ENCODE measurements around the gene EFCAB12. TPM values are rescaled to one million over a fixed set of nuclear protein-coding genes. Genes with fewer than 3 reads are reported as not detected.

Gene EFCAB12
- total RNA-seq, 1 experiment from 2014 or later: 0.71 TPM

DNA sequence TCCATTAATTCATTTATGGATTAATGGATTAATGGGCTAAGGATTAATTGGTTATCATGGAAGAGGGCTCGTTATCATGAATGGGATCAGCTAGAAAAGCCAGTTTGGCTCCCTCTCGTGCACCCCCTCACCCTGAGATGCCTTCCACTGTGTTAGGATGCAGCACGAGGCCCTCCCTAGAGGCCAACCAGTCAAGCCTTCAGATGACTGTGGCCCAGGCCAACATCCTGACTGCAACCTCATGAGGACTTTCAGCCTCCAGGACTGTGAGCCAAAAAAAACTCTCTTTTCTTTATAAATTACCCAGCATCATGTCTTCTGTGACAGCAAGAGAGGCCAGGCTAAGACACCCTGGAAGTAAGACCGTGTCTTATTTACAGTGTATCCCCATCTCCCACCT lies 9.0 kb downstream of the EFCAB12 start:
- Histone ChIP-seq H3K27ac (ENCODE audit: low read depth, low read length, poor library complexity, severe bottlenecking) (no peak overlapping the region), H3K36me3 (ENCODE audit: insufficient read depth, low read length, poor library complexity, severe bottlenecking) (no peaks in the 10 kb centered on the region), H3K27me3 (replicated peaks; ENCODE audit: insufficient read depth, low read depth, low read length, poor library complexity) (no peaks in the 10 kb centered on the region), H3K9me3 (ENCODE audit: low read depth, low read length, poor library complexity, severe bottlenecking) (no peaks in the 10 kb centered on the region), H3K4me3 (ENCODE audit: low read depth, low read length, poor library complexity, severe bottlenecking) (no peak overlapping the region), H3K4me1 (ENCODE audit: insufficient read depth, low read length, poor library complexity, severe bottlenecking) (no peaks in the 10 kb centered on the region)
- no peak for DNase-seq (ENCODE audit: low spot score)
- intact Hi-C loops (cut with micrococcal nuclease; ENCODE audit: unreplicated experiment): no loop called here
- TF ChIP-seq EZH2 (IDR thresholded peaks at IDR 0.05; ENCODE audit: borderline replicate concordance, low read depth, low read length, poor library complexity, severe bottlenecking): no peak
- TF ChIP-seq, protein P1, sequence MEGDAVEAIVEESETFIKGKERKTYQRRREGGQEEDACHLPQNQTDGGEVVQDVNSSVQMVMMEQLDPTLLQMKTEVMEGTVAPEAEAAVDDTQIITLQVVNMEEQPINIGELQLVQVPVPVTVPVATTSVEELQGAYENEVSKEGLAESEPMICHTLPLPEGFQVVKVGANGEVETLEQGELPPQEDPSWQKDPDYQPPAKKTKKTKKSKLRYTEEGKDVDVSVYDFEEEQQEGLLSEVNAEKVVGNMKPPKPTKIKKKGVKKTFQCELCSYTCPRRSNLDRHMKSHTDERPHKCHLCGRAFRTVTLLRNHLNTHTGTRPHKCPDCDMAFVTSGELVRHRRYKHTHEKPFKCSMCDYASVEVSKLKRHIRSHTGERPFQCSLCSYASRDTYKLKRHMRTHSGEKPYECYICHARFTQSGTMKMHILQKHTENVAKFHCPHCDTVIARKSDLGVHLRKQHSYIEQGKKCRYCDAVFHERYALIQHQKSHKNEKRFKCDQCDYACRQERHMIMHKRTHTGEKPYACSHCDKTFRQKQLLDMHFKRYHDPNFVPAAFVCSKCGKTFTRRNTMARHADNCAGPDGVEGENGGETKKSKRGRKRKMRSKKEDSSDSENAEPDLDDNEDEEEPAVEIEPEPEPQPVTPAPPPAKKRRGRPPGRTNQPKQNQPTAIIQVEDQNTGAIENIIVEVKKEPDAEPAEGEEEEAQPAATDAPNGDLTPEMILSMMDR (conservative IDR thresholded peaks at IDR 0.05; ENCODE audit: low read depth, low read length): no peak
- ChIA-PET POLR2A (ENCODE audit: low non-redundant PET) (no interaction called here), CTCF (no interaction called here)
- BruUV-seq (replicated peaks): no TSS peak

DNA sequence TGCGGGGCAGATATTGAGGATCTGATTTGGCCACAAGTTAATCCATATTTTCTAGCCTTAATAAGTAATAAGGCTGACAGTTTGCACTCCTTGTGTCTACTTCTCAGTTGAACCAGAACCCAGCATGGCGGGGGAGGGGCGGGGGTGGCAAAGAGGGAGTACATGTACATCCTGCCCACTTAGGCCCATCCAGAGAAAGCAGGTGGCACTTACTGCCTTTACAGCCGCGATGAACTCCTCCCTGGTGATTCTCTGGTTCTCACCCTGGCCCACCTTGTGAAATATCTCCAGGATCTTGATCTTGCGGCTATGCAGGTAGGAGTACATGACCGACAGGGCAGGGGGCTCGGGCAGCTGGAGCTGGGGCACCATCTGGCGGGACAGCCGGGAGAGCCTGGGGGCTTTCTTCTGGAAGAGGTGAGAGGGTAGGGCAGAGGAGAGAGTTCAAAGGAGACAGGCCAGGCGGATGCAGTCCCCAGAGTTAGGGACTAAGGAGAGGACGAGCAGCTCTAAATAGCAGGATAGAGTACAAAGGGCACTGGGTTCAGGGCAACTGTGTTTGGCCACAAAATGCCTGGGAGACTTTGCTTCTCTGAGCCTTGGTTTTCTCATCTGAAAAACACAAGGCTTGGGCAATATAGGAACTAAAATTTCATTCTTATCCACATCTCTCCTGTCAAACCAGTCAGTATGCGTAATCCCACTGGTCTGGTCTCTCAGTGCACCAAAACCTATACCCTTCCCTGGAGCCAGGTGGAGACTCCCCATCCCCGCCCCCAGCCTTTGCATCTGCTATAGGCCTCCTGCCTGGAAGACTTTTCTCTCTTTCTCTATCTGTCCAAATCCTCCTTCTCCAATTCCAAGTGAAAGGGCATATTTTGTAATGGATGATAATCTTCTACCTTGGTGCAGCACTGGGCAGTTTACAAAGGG lies 10.1 kb downstream of the EFCAB12 start:
- DNase-seq (ENCODE audit: low spot score): no peak
- POLR2A ChIA-PET (ENCODE audit: low non-redundant PET): no interaction called here
- Histone ChIP-seq H3K4me1 (ENCODE audit: insufficient read depth, low read length, poor library complexity, severe bottlenecking) (no peaks in the 10 kb centered on the region), H3K27me3 (replicated peaks; ENCODE audit: insufficient read depth, low read depth, low read length, poor library complexity) (no peaks in the 10 kb centered on the region), H3K27ac (ENCODE audit: low read depth, low read length, poor library complexity, severe bottlenecking) (no peak overlapping the region), H3K9me3 (ENCODE audit: low read depth, low read length, poor library complexity, severe bottlenecking) (no peaks in the 10 kb centered on the region), H3K36me3 (ENCODE audit: insufficient read depth, low read length, poor library complexity, severe bottlenecking) (no peaks in the 10 kb centered on the region), H3K4me3 (ENCODE audit: low read depth, low read length, poor library complexity, severe bottlenecking) (no peak overlapping the region)
- no peak for TF ChIP-seq EZH2 (IDR thresholded peaks at IDR 0.05; ENCODE audit: borderline replicate concordance, low read depth, low read length, poor library complexity, severe bottlenecking)
- TF ChIP-seq, protein P1 (conservative IDR thresholded peaks at IDR 0.05; ENCODE audit: low read depth, low read length): no peak
- CTCF ChIA-PET: no interaction called here
- intact Hi-C loops (cut with micrococcal nuclease; ENCODE audit: unreplicated experiment): no loop called here
- no TSS peak for BruUV-seq (replicated peaks)

DNA sequence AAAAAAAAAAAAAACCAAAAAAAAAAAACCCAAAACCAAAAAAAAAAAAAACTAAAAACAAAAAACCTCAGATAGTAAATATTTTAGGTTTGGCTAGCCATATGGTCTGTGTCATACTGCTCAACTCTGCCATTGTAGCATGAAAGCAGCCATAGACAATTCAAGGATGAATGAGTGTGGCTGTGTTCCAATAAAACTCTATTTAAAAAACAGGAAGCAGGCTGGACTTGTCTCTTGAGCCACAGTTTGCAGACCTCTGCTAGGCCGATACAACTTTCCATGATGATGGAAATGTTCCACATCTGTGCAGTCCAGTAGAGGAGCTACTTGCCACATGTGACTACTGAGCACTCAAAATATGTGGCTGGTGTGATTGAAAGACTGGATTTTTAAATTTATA lies 11.1 kb downstream of the EFCAB12 start:
- Histone ChIP-seq H3K27me3 (replicated peaks; ENCODE audit: insufficient read depth, low read depth, low read length, poor library complexity) (no peaks in the 10 kb centered on the region), H3K4me3 (ENCODE audit: low read depth, low read length, poor library complexity, severe bottlenecking) (no peak overlapping the region), H3K36me3 (ENCODE audit: insufficient read depth, low read length, poor library complexity, severe bottlenecking) (no peaks in the 10 kb centered on the region), H3K9me3 (ENCODE audit: low read depth, low read length, poor library complexity, severe bottlenecking) (no peaks in the 10 kb centered on the region), H3K27ac (ENCODE audit: low read depth, low read length, poor library complexity, severe bottlenecking) (no peak overlapping the region), H3K4me1 (ENCODE audit: insufficient read depth, low read length, poor library complexity, severe bottlenecking) (peaks cover 7% of the 10 kb centered on the region)
- no peak for TF ChIP-seq EZH2 (IDR thresholded peaks at IDR 0.05; ENCODE audit: borderline replicate concordance, low read depth, low read length, poor library complexity, severe bottlenecking)
- TF ChIP-seq, protein P1 (conservative IDR thresholded peaks at IDR 0.05; ENCODE audit: low read depth, low read length): no peak
- CTCF ChIA-PET: no interaction called here
- DNase-seq (ENCODE audit: low spot score): no peak
- no TSS peak for BruUV-seq (replicated peaks)
- POLR2A ChIA-PET (ENCODE audit: low non-redundant PET): no interaction called here
- intact Hi-C loops (cut with micrococcal nuclease; ENCODE audit: unreplicated experiment): no loop called here

Data from A673 (cell line).